Osteoblast (primary cell): ENCODE results near the gene ATP5MC2. TPM values are rescaled to one million over a fixed set of nuclear protein-coding genes. Genes with fewer than 3 reads are reported as not detected.
"Not testable (repeated sequence)": the region's sequence is repeated elsewhere in the genome, so short reads cannot be mapped to it uniquely, and the experiment has no call there.

ENCODE experiments used
- DNase-seq: peaks from one replicate; pipeline ENCODE4 v3.0.0; 2011; ENCODE audit warnings: low spot score, mixed read lengths; ENCODE audit not compliant: insufficient read length; ENCODE audit errors: missing footprints
- H2AFZ ChIP-seq: 2 replicates; pipeline ENCODE4 v1.6.0; 2011; ENCODE audit warnings: mild to moderate bottlenecking, low read length
- H3K27ac ChIP-seq: 2 replicates; pipeline ENCODE4 v1.5.1; 2011; ENCODE audit warnings: mild to moderate bottlenecking, low read depth, low read length, moderate library complexity
- H3K27me3 ChIP-seq: 2 replicates; pipeline ENCODE4 v1.6.0; 2012; ENCODE audit warnings: mild to moderate bottlenecking, control low read depth, inconsistent platforms, low read length, moderate library complexity; ENCODE audit not compliant: insufficient read depth
- H3K36me3 ChIP-seq: 2 replicates; pipeline ENCODE4 v1.5.1; 2011; ENCODE audit warnings: mild to moderate bottlenecking, low read length, control low read depth, moderate library complexity; ENCODE audit not compliant: insufficient read depth
- H3K4me1 ChIP-seq: 2 replicates; pipeline ENCODE4 v1.5.1; 2011; ENCODE audit warnings: mild to moderate bottlenecking, low read length, control low read depth, moderate library complexity; ENCODE audit not compliant: insufficient read depth
- H3K4me2 ChIP-seq: 2 replicates; pipeline ENCODE4 v1.6.0; 2011; ENCODE audit warnings: mild to moderate bottlenecking, low read length; ENCODE audit not compliant: insufficient read depth
- H3K4me3 ChIP-seq: fragments of 200-600 bp; sonication (generic); 3 replicates; pipeline ENCODE4 v1.5.1; 2012; ENCODE audit warnings: mild to moderate bottlenecking, low read length, inconsistent platforms; ENCODE audit not compliant: insufficient read depth
- H3K79me2 ChIP-seq: 2 replicates; pipeline ENCODE4 v1.6.0; 2012; ENCODE audit warnings: mild to moderate bottlenecking, low read length, control low read depth, inconsistent platforms; ENCODE audit not compliant: insufficient read depth
- H3K9me3 ChIP-seq: 2 replicates; pipeline ENCODE4 v1.5.1; 2011; ENCODE audit warnings: low read depth, low read length, control low read depth
- H4K20me1 ChIP-seq: 2 replicates; pipeline ENCODE4 v1.6.0; 2012; ENCODE audit warnings: mild to moderate bottlenecking, low read length, control low read depth; ENCODE audit not compliant: insufficient read depth
- total RNA-seq: library from RNA; depleted of rRNA; stranded (reverse); fragments of >200 nt; gene quantifications from 2 replicates; pipeline ENCODE4 v1.2.3, GENCODE V29; 2012
- TF ChIP-seq, protein P1 (sequence below): IDR thresholded peaks from 2 replicates; pipeline ENCODE4 v1.5.1; 2011; ENCODE audit warnings: mild to moderate bottlenecking, low read depth, low read length, moderate library complexity; ENCODE audit errors: extremely low read depth

Gene ATP5MC2
- total RNA-seq, 1 donor = 95.9 TPM

DNA sequence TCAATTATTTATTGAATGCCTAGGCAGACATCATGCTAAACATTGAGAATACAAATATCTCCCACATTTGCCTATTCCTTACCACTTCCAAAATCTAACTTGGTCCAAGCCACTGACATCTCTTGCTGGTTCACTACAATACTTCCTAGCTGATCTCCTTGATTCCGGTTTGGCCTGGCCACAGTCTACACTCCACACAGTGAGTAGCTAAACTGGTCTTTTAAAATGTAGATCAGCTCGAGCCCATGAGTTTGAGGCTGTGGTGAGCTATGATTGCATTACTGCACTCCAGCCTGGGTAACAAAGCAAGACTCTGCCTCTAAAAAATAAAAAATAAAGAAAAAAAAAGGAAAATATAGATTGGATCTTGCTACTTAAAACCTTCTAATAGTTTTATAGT lies 7.6 kb upstream of the ATP5MC2 start:
- no peaks in the 10 kb centered on the region for H3K4me1 ChIP-seq
- peaks cover 2% of the 10 kb centered on the region for H3K27me3 ChIP-seq
- no peak overlapping the region for H3K4me2 ChIP-seq
- TF ChIP-seq, protein P1, sequence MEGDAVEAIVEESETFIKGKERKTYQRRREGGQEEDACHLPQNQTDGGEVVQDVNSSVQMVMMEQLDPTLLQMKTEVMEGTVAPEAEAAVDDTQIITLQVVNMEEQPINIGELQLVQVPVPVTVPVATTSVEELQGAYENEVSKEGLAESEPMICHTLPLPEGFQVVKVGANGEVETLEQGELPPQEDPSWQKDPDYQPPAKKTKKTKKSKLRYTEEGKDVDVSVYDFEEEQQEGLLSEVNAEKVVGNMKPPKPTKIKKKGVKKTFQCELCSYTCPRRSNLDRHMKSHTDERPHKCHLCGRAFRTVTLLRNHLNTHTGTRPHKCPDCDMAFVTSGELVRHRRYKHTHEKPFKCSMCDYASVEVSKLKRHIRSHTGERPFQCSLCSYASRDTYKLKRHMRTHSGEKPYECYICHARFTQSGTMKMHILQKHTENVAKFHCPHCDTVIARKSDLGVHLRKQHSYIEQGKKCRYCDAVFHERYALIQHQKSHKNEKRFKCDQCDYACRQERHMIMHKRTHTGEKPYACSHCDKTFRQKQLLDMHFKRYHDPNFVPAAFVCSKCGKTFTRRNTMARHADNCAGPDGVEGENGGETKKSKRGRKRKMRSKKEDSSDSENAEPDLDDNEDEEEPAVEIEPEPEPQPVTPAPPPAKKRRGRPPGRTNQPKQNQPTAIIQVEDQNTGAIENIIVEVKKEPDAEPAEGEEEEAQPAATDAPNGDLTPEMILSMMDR = no peak
- no peak overlapping the region for H3K27ac ChIP-seq
- no peak overlapping the region for H2AFZ ChIP-seq
- no peaks in the 10 kb centered on the region for H4K20me1 ChIP-seq
- no peaks in the 10 kb centered on the region for H3K9me3 ChIP-seq
- H3K79me2 ChIP-seq = no peaks in the 10 kb centered on the region
- no peak overlapping the region for H3K4me3 ChIP-seq
- H3K36me3 ChIP-seq = no peaks in the 10 kb centered on the region
- no peak for DNase-seq

DNA sequence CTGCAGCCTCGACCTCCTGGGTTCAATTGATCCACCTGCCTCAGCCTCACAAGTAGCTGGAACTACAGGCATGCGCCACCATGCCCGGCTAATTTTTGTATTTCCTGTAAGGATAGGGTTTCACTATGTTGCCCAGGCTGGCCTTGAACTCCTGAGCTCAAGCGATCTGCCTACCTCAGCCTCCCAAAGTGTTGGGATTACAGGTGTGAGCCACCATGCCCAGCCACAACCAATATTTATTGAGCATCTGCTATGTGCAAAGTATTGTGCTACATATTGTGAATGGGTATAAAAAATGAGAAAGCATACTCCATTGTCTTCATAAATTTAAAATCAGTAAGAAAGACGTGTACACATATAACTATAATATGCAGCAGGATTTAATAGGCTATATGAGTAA lies 4.2 kb upstream of the ATP5MC2 start:
- not testable (repeated sequence) for H3K27me3 ChIP-seq, DNase-seq, H2AFZ ChIP-seq, H3K79me2 ChIP-seq, H3K4me2 ChIP-seq, H3K36me3 ChIP-seq, H3K9me3 ChIP-seq, H3K27ac ChIP-seq, H4K20me1 ChIP-seq, H3K4me3 ChIP-seq
- peaks cover 21% of the 10 kb centered on the region for H3K4me1 ChIP-seq

DNA sequence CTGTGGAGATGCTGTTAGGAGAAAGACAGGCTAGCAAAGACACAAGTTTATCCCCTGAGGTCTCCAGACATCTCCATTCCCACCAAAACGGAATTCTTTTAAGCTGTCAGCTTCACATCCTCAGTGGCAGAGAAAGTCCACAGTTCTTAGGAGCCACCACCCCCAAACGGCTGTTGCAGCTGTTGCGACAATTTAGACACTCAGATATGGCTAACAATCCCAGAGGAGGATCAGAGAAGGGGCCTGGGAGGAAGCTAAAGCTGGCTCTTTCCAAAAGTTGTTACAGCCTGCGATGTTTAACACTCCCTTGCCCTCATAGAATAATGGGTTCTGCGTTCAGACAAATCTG lies 1.9 kb upstream of the ATP5MC2 start:
- no peaks in the 10 kb centered on the region for H3K9me3 ChIP-seq
- H3K27ac ChIP-seq = peak overlapping the region; percentile 93
- H3K79me2 ChIP-seq = peaks cover 26% of the 10 kb centered on the region
- H3K36me3 ChIP-seq = peaks cover 6% of the 10 kb centered on the region
- H2AFZ ChIP-seq = peak overlapping the region; percentile 97
- peaks cover 27% of the 10 kb centered on the region for H3K4me1 ChIP-seq
- H3K27me3 ChIP-seq = no peaks in the 10 kb centered on the region
- peak overlapping the region; percentile 94 for H3K4me3 ChIP-seq
- no peak for DNase-seq
- no peaks in the 10 kb centered on the region for H4K20me1 ChIP-seq
- TF ChIP-seq, protein P1 = no peak
- peak overlapping the region; percentile 89 for H3K4me2 ChIP-seq

DNA sequence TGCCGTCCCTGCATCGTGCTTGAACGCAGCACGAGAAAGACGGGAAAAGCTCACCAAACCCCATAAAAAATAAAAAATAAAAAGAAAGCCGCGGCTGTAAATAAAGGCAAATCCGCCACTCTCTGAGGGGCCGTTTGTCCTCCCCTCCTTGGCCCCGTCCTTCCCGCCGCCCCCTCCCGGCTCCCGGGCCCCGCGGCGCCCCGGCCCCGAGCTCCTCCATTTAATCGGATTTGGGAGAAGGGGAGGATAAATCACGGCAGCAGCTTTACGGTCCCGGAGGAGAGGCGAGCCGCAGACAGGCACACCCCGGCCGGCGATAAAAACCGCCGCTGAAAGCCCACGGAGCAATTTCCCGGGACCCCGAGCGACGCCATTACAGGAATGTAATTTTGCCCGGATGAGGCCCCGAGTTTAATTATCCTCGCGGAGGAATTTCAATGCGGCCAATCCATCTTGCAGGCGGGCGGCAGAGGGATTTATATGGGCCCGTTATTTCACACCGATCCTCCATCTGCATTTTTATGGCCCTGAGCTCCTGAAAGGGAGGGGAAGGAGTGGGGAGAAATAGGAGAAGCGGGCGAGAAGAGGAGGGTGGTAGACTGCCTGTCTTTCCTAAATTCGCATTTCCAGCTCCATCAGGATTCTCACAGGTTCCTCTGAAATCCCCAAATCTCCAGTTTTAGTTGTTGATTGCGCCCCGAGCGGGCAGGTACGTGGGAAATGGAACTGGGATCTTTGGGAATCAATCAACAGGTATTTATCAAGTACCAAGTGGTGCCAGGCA lies 1.3 kb upstream of the ATP5MC2 start:
- peak overlapping the region; percentile 89 for H3K4me2 ChIP-seq
- peaks cover 12% of the 10 kb centered on the region for H3K36me3 ChIP-seq
- H3K4me1 ChIP-seq = peaks cover 27% of the 10 kb centered on the region
- no peaks in the 10 kb centered on the region for H4K20me1 ChIP-seq
- peak overlapping the region; percentile 97 for H2AFZ ChIP-seq
- peaks cover 32% of the 10 kb centered on the region for H3K79me2 ChIP-seq
- H3K27ac ChIP-seq = peak overlapping the region; percentile 93
- no peaks in the 10 kb centered on the region for H3K9me3 ChIP-seq
- peak overlapping the region; percentile 94 for H3K4me3 ChIP-seq
- TF ChIP-seq, protein P1 = no peak
- no peaks in the 10 kb centered on the region for H3K27me3 ChIP-seq
- no peak for DNase-seq
